Stimulated activated CD4-positive, alpha-beta T cell treated with anti-CD3 and anti-CD28 coated beads, Interleukin-4, amount 100 ng/mL, for 1 hour (primary cell): ENCODE measurements around the gene DENND2A.
"Not testable (repeated sequence)": the region's sequence is repeated elsewhere in the genome, so short reads cannot be mapped to it uniquely, and the experiment has no call there.

Source experiments
- DNase-seq: peaks from one replicate; pipeline ENCODE4 v3.0.0-alpha.2; 2020

Gene DENND2A

GRCh38 chr7:140673063-140673773 is 32.6 kb upstream of the DENND2A start:
- DNase-seq: peak; percentile 62

GRCh38 chr7:140672382-140673062 is 31.9 kb upstream of the DENND2A start, which contains the start of gene ADCK2:
Gene ADCK2, plus strand, starts transcription at chr7:140672945. Its CDS starts 386 bp downstream, at chr7:140673331.
- peak; percentile 68 for DNase-seq

GRCh38 chr7:140671966-140672365 is 31.4 kb upstream of the DENND2A start:
- no peak for DNase-seq

GRCh38 chr7:140670343-140670935 is 29.8 kb upstream of the DENND2A start:
- DNase-seq: no peak

- DNase-seq: not testable (repeated sequence)
These were observed 29.2 kb upstream of the DENND2A start for GRCh38 chr7:140669862-140670261.

GRCh38 chr7:140669352-140669751 is 28.7 kb upstream of the DENND2A start:
- no peak for DNase-seq

GRCh38 chr7:140668641-140669040 is 28.0 kb upstream of the DENND2A start:
- no peak for DNase-seq

GRCh38 chr7:140667476-140667875 is 26.9 kb upstream of the DENND2A start:
- no peak for DNase-seq

GRCh38 chr7:140662938-140663337 is 22.3 kb upstream of the DENND2A start:
- not testable (repeated sequence) for DNase-seq

GRCh38 chr7:140661124-140661523 is 20.5 kb upstream of the DENND2A start:
- no peak for DNase-seq

GRCh38 chr7:140659856-140660255 is 19.2 kb upstream of the DENND2A start:
- no peak for DNase-seq

GRCh38 chr7:140657891-140658290 is 17.3 kb upstream of the DENND2A start:
- DNase-seq: no peak

GRCh38 chr7:140656548-140657515 is 16.2 kb upstream of the DENND2A start:
- peak; percentile 23 for DNase-seq

- DNase-seq: no peak
These were observed 15.1 kb upstream of the DENND2A start for GRCh38 chr7:140655511-140656408.

- DNase-seq: no peak
These were observed 14.0 kb upstream of the DENND2A start for GRCh38 chr7:140654661-140655060.

- no peak for DNase-seq
These were observed 13.4 kb upstream of the DENND2A start for GRCh38 chr7:140654109-140654387.

- DNase-seq: no peak
These were observed 12.9 kb upstream of the DENND2A start for GRCh38 chr7:140653319-140654108.

- DNase-seq: no peak
These were observed 9.8 kb upstream of the DENND2A start for GRCh38 chr7:140650367-140650766.

GRCh38 chr7:140649556-140650205 is 9.1 kb upstream of the DENND2A start:
- DNase-seq: no peak

- DNase-seq: peak; percentile 13
These were observed 6.5 kb upstream of the DENND2A start for GRCh38 chr7:140646931-140647647.
